GM11168 (cell line): ENCODE data around the gene TBCCD1.

Source experiments
- in situ Hi-C: fragments of 300-500 bp; cut with MboI; formaldehyde crosslinking; loops from one replicate; pipeline ENCODE4 v1.12.0; 2022; ENCODE audit warnings: low sequenced_read_pairs; ENCODE audit not compliant: unreplicated experiment

Gene TBCCD1

GRCh38 chr3:186567072-186567921 is at the start of gene TBCCD1:
TBCCD1 (minus strand) TSS chr3:186567339; CDS start chr3:186564329, 3,010 bp downstream.
- in situ Hi-C loops: no loop called here

GRCh38 chr3:186616299-186616617 is 49.1 kb upstream of the TBCCD1 start:
- in situ Hi-C loops: loop anchor here (5.0 kb wide), 1 partner anchor 206 kb away; no protein-coding TSS in a partner anchor

- in situ Hi-C loops: loop anchor here (5.0 kb wide), 1 partner anchor 207 kb away; no protein-coding TSS in a partner anchor
These were observed 47.7 kb upstream of the TBCCD1 start for GRCh38 chr3:186614597-186615483.

- in situ Hi-C loops: no loop called here
These were observed 47.1 kb upstream of the TBCCD1 start for GRCh38 chr3:186614266-186614596.

GRCh38 chr3:186613637-186614265 is 46.6 kb upstream of the TBCCD1 start:
- in situ Hi-C loops: no loop called here

GRCh38 chr3:186612721-186613636 is 45.8 kb upstream of the TBCCD1 start, which contains the start of gene AHSG:
AHSG (plus strand) TSS chr3:186613060; CDS start chr3:186613142, 82 bp downstream.
- in situ Hi-C loops: no loop called here

GRCh38 chr3:186612065-186612464 is 44.9 kb upstream of the TBCCD1 start:
- in situ Hi-C loops: no loop called here

- in situ Hi-C loops: no loop called here
These were observed 42.2 kb upstream of the TBCCD1 start for GRCh38 chr3:186609247-186609868.

GRCh38 chr3:186608624-186609215 is 41.6 kb upstream of the TBCCD1 start:
- in situ Hi-C loops: no loop called here

GRCh38 chr3:186605561-186606545 is 38.7 kb upstream of the TBCCD1 start:
- in situ Hi-C loops: no loop called here

GRCh38 chr3:186605078-186605477 is 37.9 kb upstream of the TBCCD1 start:
- in situ Hi-C loops: no loop called here

GRCh38 chr3:186603159-186603558 is 36.0 kb upstream of the TBCCD1 start:
- in situ Hi-C loops: no loop called here

- in situ Hi-C loops: no loop called here
These were observed 33.8 kb upstream of the TBCCD1 start for GRCh38 chr3:186600896-186601295.

- in situ Hi-C loops: no loop called here
These were observed 32.6 kb upstream of the TBCCD1 start for GRCh38 chr3:186599785-186600166.

GRCh38 chr3:186599142-186599784 is 32.1 kb upstream of the TBCCD1 start:
- in situ Hi-C loops: no loop called here

GRCh38 chr3:186598794-186599141 is 31.6 kb upstream of the TBCCD1 start:
- in situ Hi-C loops: no loop called here

GRCh38 chr3:186598108-186598784 is 31.1 kb upstream of the TBCCD1 start:
- in situ Hi-C loops: no loop called here
